Measurements from ENCODE around the gene YTHDF2.

The YTHDF2 gene

DNA sequence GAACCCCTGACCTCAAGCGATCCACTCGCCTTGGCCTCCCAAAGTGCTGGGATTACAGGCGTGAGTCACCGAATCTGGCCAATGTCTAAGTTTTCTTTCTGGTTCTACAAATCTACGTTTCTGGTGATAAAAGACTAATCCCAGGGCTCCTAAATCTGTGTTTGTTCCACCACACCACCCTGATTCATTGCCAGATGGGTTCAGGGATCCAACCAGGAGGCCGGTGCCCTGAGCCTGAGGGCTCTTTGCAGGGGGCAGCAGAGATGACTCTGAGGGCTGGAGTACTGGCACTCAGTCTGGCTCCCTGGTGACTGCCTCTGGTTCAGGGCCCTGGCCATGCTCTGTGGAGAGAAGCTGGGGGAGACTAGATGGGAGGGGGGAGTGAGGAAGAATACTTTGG, 64.7 kb downstream of the YTHDF2 start:
- DNase-seq (ENCODE audit: low read depth): no peak

DNA sequence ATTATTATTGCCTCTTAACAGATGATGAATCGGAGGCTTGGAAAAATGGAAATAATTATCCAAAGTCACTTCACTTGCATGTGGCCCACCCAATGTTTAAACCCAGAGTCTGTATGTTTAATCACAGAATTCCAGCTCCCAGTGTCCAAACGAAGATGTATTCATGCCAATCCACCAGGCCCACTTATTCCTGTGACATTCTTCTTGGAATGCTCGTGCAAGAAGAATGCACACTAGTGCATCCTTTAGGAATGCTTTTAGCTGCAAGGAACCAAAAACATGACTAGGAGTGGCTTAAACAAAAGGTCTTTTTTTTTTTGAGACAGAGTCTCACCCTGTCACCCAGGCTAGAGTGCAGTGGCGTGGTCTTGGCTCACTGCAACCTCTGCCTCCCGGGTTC, 66.3 kb downstream of the YTHDF2 start:
- no peak for DNase-seq (ENCODE audit: low read depth)

DNA sequence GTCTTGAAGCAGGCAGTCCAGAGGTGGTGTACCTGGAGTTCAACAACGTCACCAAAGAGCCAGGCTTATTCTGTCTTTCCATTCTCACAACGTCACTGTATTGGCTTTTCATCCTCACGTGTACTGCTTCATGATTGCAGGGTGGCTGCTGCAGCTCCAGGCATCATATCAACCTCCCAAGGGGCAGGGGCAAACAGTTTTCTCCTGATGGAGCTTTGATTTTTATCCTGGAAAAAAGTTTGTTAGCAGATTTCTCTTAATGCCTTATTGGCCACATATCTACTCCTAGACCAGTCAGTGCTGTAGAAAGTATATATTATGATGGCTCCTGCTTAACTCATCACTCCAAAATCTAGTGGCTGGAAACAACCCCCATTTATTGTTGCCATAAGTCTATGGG, 66.9 kb downstream of the YTHDF2 start:
- DNase-seq (ENCODE audit: low read depth): no peak

DNA sequence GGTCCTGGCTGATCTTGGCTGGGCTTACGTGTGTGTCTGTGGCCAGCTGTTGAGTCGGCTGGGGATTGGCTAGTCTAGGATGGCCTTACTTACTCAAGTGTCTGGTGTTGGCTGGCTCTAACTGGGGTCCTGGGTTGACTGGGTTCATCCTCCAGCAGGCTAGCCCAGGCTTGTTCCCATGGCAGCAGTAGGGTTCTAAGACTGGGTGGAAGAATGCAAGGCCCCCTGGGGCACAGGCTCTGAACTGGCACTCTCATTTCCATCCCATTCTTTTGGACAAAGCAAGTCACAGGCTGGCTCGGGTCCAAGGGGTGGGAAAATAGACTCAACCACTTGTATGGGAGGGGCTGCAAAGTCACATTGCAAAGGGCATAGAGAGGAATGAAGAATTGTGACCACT, 67.3 kb downstream of the YTHDF2 start:
- DNase-seq (ENCODE audit: low read depth): no peak

DNA sequence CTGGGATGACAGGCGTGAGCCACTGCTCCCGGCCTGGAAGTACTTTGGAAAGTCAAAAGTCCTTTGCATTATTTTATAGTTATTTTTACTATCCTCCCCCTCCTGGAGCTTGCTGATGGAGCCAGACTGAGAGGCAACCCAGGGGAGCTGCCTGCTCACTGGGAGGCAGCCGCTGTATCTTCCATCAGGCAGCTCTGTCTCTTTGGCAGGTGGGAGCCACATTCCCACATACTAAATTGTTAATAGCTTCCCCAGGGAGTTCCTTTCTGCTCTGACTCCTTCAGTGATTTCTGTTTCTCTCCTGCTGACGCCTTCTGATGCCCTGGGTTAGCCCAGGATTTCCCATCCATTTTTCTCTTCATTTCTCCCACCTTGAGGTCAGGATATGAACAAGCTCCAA, 70.3 kb downstream of the YTHDF2 start:
- no peak for DNase-seq (ENCODE audit: low read depth)

DNA sequence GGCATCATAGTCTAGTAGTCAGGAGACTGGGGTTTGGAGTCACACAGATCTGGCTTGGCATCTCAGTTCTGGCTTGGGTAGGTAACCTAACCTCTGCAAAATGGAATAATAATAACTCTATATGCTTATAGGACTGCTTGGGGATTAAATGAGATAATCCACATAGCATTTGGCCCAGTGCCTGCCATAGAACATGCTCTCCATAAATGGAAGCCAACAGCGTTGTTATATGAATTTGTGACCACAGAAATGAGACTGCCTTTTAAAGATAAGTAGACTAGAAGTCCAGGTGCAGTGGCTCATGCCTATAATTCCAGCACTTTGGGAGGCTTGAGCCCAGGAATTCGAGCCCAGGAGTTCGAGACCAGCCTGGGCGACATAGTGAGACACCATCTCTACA, 71.2 kb downstream of the YTHDF2 start:
- DNase-seq (ENCODE audit: low read depth): no peak

DNA sequence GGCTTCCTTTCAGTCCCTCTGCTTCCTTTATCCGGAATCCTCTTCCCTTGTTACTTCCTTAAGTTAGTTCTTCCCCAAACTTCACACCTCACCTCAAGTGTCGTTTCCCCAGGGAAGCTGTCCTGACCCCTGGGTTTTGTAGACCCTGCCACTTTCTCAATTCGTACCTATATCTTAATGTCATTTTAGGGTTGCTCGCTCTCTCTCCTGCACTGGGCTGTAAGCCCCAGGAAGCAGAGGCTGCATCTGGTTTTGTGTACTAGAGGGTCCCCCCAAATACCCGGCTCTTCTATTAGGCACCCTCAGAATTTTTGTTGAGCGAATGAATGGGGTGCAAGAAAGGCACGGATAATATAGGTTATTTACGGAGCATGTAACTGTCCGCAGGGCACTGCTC, 74.6 kb downstream of the YTHDF2 start:
- no peak for DNase-seq (ENCODE audit: low read depth)

DNA sequence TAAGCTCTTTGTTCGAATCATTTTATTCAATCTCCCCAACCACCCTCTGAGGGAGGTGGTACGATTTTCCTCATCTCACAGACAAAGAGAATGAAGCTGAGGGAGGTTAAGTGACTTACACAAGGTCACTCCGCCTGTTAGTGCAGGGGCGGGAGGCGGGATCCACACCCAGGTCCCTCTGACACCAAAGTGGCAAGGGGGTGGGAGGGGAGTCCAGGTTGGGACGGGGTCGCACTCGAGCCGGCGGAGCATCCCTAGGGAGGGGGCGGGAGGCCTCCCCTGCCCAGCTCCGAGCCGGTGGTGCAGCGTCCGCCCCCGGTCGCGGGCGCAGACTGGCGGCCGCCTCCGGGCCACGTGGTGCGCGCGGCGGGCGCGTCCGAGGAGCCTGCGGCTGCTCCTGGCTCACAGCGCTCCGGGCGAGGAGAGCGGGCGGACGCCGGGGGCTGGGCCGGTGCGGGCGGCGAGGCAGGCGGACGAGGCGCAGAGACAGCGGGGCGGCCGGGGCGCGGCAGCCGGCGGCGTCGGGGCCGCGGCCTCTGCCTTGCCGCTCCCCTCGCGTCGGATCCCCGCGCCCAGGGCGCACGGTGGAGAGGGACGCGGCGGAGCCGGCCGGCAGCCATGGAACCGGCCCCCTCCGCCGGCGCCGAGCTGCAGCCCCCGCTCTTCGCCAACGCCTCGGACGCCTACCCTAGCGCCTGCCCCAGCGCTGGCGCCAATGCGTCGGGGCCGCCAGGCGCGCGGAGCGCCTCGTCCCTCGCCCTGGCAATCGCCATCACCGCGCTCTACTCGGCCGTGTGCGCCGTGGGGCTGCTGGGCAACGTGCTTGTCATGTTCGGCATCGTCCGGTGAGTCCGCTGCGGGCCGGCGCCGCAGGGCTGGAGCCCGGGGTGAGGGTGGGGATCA, 75.3 kb downstream of the YTHDF2 start, which contains the start of gene OPRD1:
Gene OPRD1, plus strand, starts transcription at position 405 of the 903 bp plus-strand sequence. Its CDS starts 214 bp downstream, at position 619.
- no peak for DNase-seq (ENCODE audit: low read depth)

DNA sequence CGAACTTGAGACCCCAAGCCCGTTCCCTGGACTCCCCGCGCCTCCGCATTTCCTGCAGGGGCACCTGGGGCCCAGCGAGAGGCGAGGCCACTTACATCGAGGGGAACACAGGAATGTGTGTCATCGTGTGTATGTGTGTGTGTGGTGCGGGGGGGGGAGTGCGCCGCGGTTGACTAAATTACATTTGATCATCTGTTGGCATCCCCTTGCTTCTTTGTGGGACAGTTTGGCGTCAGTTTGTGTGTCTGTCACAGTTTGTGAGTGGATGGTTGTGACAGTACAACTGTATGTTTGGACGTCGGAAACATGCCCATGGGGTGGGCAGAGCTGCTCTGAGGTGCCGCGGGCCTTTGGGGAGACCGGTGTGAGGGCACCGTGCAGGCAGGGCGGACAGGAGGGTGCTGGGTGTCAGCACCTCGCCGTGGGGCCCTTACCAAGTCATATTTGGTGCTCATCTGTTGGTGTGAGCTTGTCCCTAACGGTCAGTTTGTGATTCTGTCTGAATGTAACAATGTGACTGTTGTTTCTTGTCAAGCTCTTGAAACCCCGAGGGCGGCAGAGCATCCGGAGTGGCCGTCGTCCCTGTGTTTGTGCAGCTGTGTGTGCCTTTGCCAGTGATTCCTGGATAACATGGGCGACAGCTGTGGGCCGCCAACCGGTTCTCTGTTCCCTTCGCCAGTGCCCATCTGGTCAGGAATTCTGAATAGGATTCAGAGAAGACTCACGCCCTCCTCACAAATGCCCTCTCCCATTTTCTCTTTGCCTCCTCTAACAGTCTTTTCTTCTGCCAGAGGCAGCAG, 76.1 kb downstream of the YTHDF2 start:
- DNase-seq (ENCODE audit: low read depth): no peak

DNA sequence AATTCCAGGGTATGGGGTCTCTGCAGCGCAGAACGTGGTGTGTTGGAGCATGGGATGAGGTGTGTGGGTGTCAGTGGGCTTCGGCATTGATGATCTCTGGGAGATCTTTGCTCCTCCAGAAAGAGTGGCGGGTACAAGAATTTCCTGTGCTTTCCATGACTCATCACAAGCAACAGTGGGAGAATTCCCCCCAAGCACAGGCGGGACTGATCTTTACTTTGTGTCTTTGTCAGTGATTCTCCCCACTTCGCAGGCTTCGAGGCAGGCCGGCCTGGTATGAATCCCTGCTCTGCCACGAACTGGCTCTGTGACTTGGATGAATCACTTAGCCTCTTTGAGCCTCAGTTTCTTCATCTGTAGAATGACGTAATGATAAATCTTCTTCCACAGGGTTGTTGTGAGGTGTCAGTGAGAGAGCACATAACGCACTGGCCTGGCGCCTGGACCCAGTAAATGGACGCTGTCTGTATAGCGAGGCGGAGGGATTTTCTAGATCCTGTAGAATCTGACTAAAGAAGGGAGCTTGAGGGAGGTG, 77.3 kb downstream of the YTHDF2 start:
- no peak for DNase-seq (ENCODE audit: low read depth)

DNA sequence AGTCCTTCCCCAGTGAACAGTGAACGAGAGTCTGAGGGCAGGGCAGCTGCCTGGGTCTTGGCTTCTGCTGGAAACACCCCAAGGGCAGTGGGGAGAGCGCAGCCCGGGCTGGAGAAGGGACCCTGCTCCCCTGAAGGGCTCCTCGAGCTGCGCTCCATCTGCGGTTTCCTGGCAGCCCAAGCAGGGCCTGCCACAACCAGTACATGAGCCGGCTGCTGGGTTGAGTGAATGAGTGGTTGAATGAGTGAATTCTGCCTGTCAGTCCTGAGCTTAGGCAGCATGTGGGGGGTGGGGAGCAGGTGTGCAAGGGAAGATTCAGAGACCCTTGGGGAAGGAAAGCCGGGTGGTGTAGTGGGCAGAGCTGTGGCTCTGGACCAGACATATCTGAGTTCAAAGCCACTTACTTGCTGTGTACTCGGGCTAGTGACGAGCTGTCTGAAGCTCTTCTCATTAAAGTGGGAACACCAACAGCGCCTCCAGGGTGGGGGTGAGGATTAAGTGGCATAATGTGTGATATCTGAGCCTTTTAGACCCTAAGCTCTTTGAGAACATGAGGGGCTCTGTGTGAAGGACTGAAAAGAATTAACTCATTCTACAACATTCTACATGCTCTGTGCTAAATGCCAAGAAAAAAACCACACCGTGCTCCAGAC, 78.9 kb downstream of the YTHDF2 start:
- DNase-seq (ENCODE audit: low read depth): no peak

DNA sequence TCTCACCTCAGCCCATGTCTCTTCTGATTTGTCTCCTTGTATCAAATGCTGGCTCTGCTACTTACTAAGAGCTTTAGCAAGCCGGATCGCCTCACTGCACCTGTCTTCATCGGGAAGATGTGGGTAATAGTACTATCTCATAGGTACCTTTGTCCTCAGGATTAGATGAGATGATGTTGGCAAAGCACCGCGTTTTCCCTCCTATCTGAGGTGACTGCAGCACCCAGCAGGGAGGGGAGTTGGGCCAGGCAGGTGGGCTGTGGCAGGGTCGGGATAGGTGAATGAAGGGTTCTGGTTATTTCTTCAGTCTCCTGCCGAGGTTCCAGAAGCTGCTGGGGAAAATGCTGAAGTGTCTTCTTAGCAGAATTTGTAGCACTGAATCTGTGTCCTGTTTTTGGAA, 80.4 kb downstream of the YTHDF2 start:
- DNase-seq (ENCODE audit: low read depth): no peak

DNA sequence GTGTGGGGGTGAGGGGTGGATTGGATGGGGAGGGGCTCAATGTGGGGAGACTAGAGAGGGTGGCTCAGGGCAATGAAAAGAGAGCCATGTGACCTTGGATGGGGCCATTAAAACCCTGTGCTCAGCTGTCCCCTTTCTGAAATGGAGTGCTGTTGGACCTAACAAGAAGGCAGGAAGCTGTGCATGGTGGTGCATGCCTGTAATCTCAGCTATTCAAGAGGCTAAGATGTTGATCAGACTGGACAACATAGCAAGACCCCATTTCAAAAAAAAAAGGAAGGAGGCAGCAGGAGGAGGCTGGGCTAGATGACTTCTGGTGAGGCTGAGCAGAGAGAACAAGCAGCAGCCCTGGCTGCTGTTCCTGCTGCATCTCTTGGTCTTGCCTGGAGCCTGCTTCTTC, 82.3 kb downstream of the YTHDF2 start:
- DNase-seq (ENCODE audit: low read depth): no peak
